Peyer's patch (tissue), 4 donors: ENCODE results near the gene CAPN3.

ENCODE experiments used
- POLR2A ChIP-seq, 2 donors: fragments of 450-650 bp; IDR thresholded peaks; one replicate each; pipeline ENCODE4 v1.5.1; 2017; ENCODE audit warnings: antibody characterized with exemption in 2 of 2, mild to moderate bottlenecking in 2 of 2, moderate library complexity in 2 of 2
- TF ChIP-seq, protein P1 (sequence below), 6 experiments: fragments of 450-650 bp in 4 of 6; fragments of 200-600 bp in 2 of 6; sonication (generic) in 1 of 6; IDR thresholded peaks; one replicate each; pipeline ENCODE4 v1.5.1; 2017 to 2019; ENCODE audit warnings: antibody characterized with exemption in 6 of 6, mild to moderate bottlenecking in 3 of 6, moderate library complexity in 1 of 6

DNA sequence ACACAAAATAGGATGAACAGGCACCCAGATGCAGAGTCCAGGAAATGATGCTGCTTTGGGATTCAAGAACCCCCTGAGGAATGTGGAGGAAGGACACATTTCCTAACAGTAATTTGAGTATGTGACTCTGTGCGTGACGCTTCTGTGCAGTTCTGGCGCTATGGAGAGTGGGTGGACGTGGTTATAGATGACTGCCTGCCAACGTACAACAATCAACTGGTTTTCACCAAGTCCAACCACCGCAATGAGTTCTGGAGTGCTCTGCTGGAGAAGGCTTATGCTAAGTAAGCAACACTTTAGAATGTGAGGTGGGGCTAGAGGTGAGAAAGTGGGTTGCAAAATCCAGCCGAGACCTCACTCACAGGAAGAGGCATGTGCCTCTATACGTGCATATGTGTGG, 28.3 kb downstream of the CAPN3 start:
- TF ChIP-seq, protein P1, sequence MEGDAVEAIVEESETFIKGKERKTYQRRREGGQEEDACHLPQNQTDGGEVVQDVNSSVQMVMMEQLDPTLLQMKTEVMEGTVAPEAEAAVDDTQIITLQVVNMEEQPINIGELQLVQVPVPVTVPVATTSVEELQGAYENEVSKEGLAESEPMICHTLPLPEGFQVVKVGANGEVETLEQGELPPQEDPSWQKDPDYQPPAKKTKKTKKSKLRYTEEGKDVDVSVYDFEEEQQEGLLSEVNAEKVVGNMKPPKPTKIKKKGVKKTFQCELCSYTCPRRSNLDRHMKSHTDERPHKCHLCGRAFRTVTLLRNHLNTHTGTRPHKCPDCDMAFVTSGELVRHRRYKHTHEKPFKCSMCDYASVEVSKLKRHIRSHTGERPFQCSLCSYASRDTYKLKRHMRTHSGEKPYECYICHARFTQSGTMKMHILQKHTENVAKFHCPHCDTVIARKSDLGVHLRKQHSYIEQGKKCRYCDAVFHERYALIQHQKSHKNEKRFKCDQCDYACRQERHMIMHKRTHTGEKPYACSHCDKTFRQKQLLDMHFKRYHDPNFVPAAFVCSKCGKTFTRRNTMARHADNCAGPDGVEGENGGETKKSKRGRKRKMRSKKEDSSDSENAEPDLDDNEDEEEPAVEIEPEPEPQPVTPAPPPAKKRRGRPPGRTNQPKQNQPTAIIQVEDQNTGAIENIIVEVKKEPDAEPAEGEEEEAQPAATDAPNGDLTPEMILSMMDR (IDR thresholded peaks at IDR 0.05) = no peak
- TF ChIP-seq POLR2A (IDR thresholded peaks at IDR 0.05) = no peak
